Ovary (tissue), 9 donors: ENCODE results near the gene BMPER. TPM values are rescaled to one million over a fixed set of nuclear protein-coding genes. Genes with fewer than 3 reads are reported as not detected.
A peak's percentile ranks its signal among the peaks of the same experiment; 100 is the strongest.

Source experiments
- DNase-seq, 5 donors: peaks; one replicate each; pipeline ENCODE4 v3.0.0-alpha.2; 2019 to 2020
- H3K27ac ChIP-seq, 2 donors: fragments of 200-600 bp; one replicate each; pipeline versions ENCODE4 v1.5.1 to v1.8.0; 2019 to 2022
- H3K27me3 ChIP-seq: fragments of 200-600 bp; one replicate; pipeline ENCODE4 v1.8.0; 2022
- H3K36me3 ChIP-seq: fragments of 200-600 bp; sonication (generic); one replicate; pipeline ENCODE4 v1.5.1; 2019
- H3K4me1 ChIP-seq: one replicate; pipeline ENCODE4 v1.8.1; 2013; ENCODE audit warnings: mild to moderate bottlenecking, moderate library complexity; ENCODE audit not compliant: insufficient read depth
- H3K4me3 ChIP-seq: fragments of 200-600 bp; sonication (generic); one replicate; pipeline ENCODE4 v1.5.1; 2017
- H3K9me3 ChIP-seq, 2 donors: fragments of 200-600 bp in 1 of 2; sonication (generic) in 1 of 2; one replicate each; pipeline versions ENCODE4 v1.5.1 to v1.8.1; 2013 to 2019; ENCODE audit warnings: mild to moderate bottlenecking in 1 of 2, moderate library complexity in 1 of 2
- EP300 ChIP-seq: sonication (generic); formaldehyde crosslinking; IDR thresholded peaks from one replicate; pipeline ENCODE4 v1.6.1; 2017; ENCODE audit warnings: antibody characterized with exemption
- POLR2A ChIP-seq: fragments of 450-650 bp; IDR thresholded peaks from one replicate; pipeline ENCODE4 v1.6.1; 2017; ENCODE audit warnings: antibody characterized with exemption, mild to moderate bottlenecking, moderate library complexity
- WGBS, 3 donors: extraction: QIAGEN DNeasy Blood & Tissue Kit in 1 of 3; methylation state at CpG; one replicate each; pipeline versions ENCODE4 v1.1.5 to v1.1.7; 2013 to 2017; 5-methylcytosine and 5-hydroxymethylcytosine counted together
- intact Hi-C, 4 donors: fragments of 100-400 bp; cut with DNase I; formaldehyde crosslinking; loops; one replicate each; pipeline versions ENCODE4 v1.11.0 to v1.15.1; 2022 to 2023
- polyA plus RNA-seq, 2 donors: library from polyadenylated mRNA; stranded (reverse); fragments of 200-250 nt in 1 of 2; fragments of 350-450 nt in 1 of 2; fragmentation: Illumina TruSeq in 1 of 2; extraction: RNeasy Lipid Tissue Mini Kit (QIAGEN cat#74804) in 1 of 2; gene quantifications; one replicate each; pipeline ENCODE4 v1.2.3, GENCODE V29; 2013 to 2014
- total RNA-seq, 7 donors: library from RNA; depleted of rRNA in 2 of 7; stranded (reverse); fragments of >200 nt in 2 of 7; fragmentation: NEBNext Ultra II Directional in 3 of 7; extraction: Animal tissue kit (Norgen Biotek cat#: 25700) in 3 of 7; gene quantifications; one replicate each; pipeline versions ENCODE4 v1.1.0 to v1.2.4, GENCODE V29; 2016 to 2023
- TF ChIP-seq, protein P1 (sequence below), 3 donors: fragments of 450-650 bp in 2 of 3; fragments of 200-600 bp in 1 of 3; IDR thresholded peaks; one replicate each; pipeline versions ENCODE4 v1.5.1 to v1.8.0; 2016 to 2022; ENCODE audit warnings: antibody characterized with exemption in 3 of 3, mild to moderate bottlenecking in 1 of 3
- donor health status: DM: no; HTN: no; CAD: no; lungs with moderate emphysema.
- donor health status: DM: no; HTN: no; CAD: no.
- donor health status: Bipolar disorder and iron deficiency.
- donor health status: DM: yes; HTN: yes; CAD: no.
- donor health status: DM: no; HTN: no; CAD: no.
- donor health status: DM: yes; HTN: yes; CAD: no.

BMPER gene
- total and polyA plus RNA-seq, 9 donors: 2.9 to 15.3 (median 5.4) TPM

DNA sequence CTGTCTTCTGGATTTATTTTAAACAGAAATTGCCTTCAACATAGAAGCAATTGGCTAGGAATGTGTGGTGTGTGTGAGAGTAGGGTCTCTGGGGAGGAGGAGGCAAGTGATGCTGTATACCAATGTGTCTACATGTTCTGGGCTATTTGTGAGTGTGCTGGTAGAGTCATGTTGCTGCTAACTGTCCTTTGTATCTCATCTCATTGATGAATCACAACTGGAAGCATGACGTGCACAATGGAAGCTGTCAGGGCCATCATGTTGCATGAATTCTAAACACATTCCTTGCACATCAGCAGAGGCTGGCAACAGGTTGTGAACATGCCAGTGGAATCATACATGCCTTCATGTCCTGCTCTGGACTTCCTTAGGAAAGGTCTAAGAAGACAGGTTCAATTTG lies 199.7 kb downstream of the BMPER start:
- no peak overlapping the region for H3K4me3 ChIP-seq
- TF ChIP-seq, protein P1, sequence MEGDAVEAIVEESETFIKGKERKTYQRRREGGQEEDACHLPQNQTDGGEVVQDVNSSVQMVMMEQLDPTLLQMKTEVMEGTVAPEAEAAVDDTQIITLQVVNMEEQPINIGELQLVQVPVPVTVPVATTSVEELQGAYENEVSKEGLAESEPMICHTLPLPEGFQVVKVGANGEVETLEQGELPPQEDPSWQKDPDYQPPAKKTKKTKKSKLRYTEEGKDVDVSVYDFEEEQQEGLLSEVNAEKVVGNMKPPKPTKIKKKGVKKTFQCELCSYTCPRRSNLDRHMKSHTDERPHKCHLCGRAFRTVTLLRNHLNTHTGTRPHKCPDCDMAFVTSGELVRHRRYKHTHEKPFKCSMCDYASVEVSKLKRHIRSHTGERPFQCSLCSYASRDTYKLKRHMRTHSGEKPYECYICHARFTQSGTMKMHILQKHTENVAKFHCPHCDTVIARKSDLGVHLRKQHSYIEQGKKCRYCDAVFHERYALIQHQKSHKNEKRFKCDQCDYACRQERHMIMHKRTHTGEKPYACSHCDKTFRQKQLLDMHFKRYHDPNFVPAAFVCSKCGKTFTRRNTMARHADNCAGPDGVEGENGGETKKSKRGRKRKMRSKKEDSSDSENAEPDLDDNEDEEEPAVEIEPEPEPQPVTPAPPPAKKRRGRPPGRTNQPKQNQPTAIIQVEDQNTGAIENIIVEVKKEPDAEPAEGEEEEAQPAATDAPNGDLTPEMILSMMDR (IDR thresholded peaks at IDR 0.05): no peak
- TF ChIP-seq POLR2A (no peak), EP300 (no peak)
- no peaks in the 10 kb centered on the region for H3K27me3 ChIP-seq
- H3K9me3 ChIP-seq: no peaks in the 10 kb centered on the region
- H3K4me1 ChIP-seq: peaks cover 1% of the 10 kb centered on the region
- no peaks in the 10 kb centered on the region for H3K36me3 ChIP-seq
- intact Hi-C loops: no loop called here
- no peak for DNase-seq
- WGBS, 3 donors: 93 to 100% (median 96%) methylated on average over 1 of the region's 1 CpG
- H3K27ac ChIP-seq: no peak overlapping the region

GRCh38 chr7:34107276-34107675 lies 201.9 kb downstream of the BMPER start:
- 14 to 17% (median 14%) methylated on average over 5 of the region's 5 CpGs for WGBS, 3 donors
- intact Hi-C loops: no loop called here

GRCh38 chr7:34108165-34108564 lies 202.8 kb downstream of the BMPER start:
- H3K4me3 ChIP-seq: no peak overlapping the region
- H3K36me3 ChIP-seq: no peaks in the 10 kb centered on the region
- no peak overlapping the region for H3K27ac ChIP-seq
- H3K9me3 ChIP-seq: no peaks in the 10 kb centered on the region
- peak in 1 of 5 donors; percentile 31 for DNase-seq
- 73 to 83% (median 79%) methylated on average over 4 of the region's 4 CpGs for WGBS, 3 donors
- no peaks in the 10 kb centered on the region for H3K27me3 ChIP-seq
- TF ChIP-seq, protein P1 (IDR thresholded peaks at IDR 0.05): no peak
- TF ChIP-seq POLR2A (no peak), EP300 (no peak)
- peaks cover 1% of the 10 kb centered on the region for H3K4me1 ChIP-seq
- intact Hi-C loops: no loop called here

More at GRCh38 chr7:34107276-34107675, 201.9 kb downstream of the BMPER start:
- no peaks in the 10 kb centered on the region for H3K9me3 ChIP-seq
- TF ChIP-seq EP300: no peak
- no peak for TF ChIP-seq POLR2A
- TF ChIP-seq, protein P1 (IDR thresholded peaks at IDR 0.05): no peak
- no peaks in the 10 kb centered on the region for H3K27me3 ChIP-seq
- H3K36me3 ChIP-seq: no peaks in the 10 kb centered on the region
- peaks cover 1% of the 10 kb centered on the region for H3K4me1 ChIP-seq
- DNase-seq: peak in 2 of 5 donors; percentile 36 to 62
- H3K4me3 ChIP-seq: no peak overlapping the region
- H3K27ac ChIP-seq: no peak overlapping the region

- Histone ChIP-seq H3K4me3 (no peak overlapping the region), H3K36me3 (no peaks in the 10 kb centered on the region), H3K9me3 (no peaks in the 10 kb centered on the region), H3K4me1 (peaks cover 1% of the 10 kb centered on the region), H3K27me3 (no peaks in the 10 kb centered on the region), H3K27ac (no peak overlapping the region)
- TF ChIP-seq, protein P1 (IDR thresholded peaks at IDR 0.05): no peak
- TF ChIP-seq EP300 (no peak), POLR2A (no peak)
- DNase-seq: no peak
- 72 to 78% (median 73%) methylated on average over 8 of the region's 8 CpGs for WGBS, 3 donors
- intact Hi-C loops: no loop called here
Measured at GRCh38 chr7:34109936-34110780, 204.8 kb downstream of the BMPER start.
